T-helper 2 cell treated with Interferon-gamma antibody and Interleukin-4, amounts not matched to agents 100 ng/mL and 5 ng/mL, for 36 hours (primary cell): Measurements from ENCODE around the gene OR51B6. TPM values are rescaled to one million over a fixed set of nuclear protein-coding genes. Genes with fewer than 3 reads are reported as not detected.
"Not testable (repeated sequence)": the region's sequence is repeated elsewhere in the genome, so short reads cannot be mapped to it uniquely, and the experiment has no call there.

Source experiments
- intact Hi-C: fragments of 100-400 bp; cut with micrococcal nuclease; formaldehyde crosslinking; loops from one replicate; pipeline ENCODE4 v1.15.1; 2023
- total RNA-seq: library from RNA; stranded (reverse); gene quantifications from 2 replicates; pipeline ENCODE4 v1.2.3, GENCODE V29; 2022

The OR51B6 gene, protein sequence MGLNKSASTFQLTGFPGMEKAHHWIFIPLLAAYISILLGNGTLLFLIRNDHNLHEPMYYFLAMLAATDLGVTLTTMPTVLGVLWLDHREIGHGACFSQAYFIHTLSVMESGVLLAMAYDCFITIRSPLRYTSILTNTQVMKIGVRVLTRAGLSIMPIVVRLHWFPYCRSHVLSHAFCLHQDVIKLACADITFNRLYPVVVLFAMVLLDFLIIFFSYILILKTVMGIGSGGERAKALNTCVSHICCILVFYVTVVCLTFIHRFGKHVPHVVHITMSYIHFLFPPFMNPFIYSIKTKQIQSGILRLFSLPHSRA
- not detected in 2 replicates for total RNA-seq

GRCh38 chr11:5351208-5351607 lies at the start of gene OR51B6:
TSS of gene OR51B6 (plus strand) at chr11:5351508. CDS start at chr11:5351508, 0 bp downstream.
- intact Hi-C loops = no loop called here

DNA sequence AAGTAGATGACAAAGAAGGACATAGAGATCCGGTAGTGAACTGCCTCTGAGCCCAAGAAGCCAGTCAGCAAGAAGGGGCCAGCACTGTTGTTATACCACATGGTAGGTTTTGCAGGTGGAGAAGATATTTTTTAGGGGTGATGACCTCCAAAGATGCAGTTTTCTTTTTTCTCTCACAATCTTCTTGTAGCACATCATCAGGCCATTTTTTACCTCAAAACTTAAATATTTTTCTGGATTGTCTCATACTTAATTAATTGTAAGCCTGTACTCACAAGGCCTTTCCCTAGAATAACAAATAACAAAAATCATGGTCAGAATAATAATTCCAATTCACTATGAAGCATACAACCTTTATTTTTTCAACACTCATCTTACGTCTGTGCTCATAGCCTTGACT lies 49.5 kb upstream of the OR51B6 start, which contains the start of gene OR51B4:
OR51B4 (minus strand) TSS at position 101 of the 400 bp plus-strand sequence; CDS start at position 101, 0 bp downstream.
- intact Hi-C loops = no loop called here

- intact Hi-C loops = no loop called here
These were observed 47.7 kb upstream of the OR51B6 start for GRCh38 chr11:5303626-5304025.

GRCh38 chr11:5304046-5304445 lies 47.3 kb upstream of the OR51B6 start:
- intact Hi-C loops = no loop called here

GRCh38 chr11:5307256-5308019 lies 43.9 kb upstream of the OR51B6 start:
- intact Hi-C loops = no loop called here

DNA sequence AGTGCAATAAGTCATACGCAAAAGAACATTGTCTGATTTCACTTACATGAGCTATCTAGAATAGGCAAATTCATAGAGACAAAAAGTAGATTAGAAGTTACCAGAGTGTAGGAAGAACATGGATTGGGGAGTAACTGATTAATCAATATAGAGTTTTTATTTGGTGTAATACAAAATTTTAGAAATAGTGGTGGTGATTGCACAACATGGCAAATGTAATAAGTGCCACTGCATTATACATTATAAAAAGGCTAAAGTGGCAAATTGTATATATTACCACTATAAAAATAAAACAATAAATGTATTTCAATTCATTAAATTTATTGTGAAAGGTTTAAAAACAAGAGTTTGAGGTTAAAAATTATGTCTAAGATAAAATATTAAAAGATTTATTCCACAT lies 40.9 kb upstream of the OR51B6 start:
- intact Hi-C loops = no loop called here

DNA sequence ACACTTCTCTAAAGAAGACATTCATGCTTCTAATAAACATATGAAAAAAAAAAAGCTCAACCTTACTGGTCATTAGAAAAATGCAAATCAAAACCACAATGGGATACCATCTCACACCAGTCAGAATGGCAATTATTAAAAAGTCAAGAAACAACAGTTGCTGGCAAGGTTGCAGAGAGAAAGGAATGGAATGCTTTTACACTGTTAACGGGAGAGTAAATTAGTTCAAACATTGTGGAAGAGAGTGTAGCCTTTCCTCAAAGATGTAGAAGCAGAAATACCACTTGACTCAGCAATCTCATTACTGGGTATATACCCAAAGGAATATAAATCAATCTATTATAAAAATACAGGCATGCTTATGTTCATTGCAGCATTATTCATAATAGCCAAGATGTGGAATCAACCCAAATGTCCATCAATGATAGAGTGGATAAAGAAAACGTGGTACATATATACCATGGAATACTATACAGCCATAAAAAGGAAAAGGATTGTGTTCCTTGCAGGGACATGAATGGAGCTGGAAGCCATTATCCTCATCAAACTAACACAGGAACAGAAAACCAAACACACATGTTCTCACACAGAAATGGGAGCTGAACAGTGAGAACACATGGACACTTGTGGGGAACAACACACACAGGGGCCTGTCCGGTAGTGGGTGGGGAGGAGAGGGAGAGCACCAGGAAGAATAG lies 37.8 kb upstream of the OR51B6 start:
- intact Hi-C loops = not testable (repeated sequence)

DNA sequence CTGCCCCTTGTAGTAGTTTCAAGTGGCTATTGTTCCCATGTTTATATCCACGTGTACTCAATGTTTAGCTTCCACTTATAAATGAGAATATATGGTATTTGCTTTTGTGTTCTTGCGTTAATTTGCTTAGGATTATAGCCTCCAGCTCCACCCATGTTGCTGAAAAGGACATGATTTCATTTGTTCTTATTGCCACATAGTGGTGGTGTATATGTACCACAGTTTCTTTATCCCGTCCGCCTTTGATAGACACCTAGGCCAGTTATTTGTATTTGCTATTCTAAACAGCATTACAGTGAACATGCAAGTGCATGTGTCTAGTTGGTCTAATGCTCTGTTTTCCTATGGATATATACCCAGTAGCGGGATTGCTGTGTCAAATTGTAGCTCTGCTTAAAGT lies 34.0 kb upstream of the OR51B6 start:
- intact Hi-C loops = no loop called here

DNA sequence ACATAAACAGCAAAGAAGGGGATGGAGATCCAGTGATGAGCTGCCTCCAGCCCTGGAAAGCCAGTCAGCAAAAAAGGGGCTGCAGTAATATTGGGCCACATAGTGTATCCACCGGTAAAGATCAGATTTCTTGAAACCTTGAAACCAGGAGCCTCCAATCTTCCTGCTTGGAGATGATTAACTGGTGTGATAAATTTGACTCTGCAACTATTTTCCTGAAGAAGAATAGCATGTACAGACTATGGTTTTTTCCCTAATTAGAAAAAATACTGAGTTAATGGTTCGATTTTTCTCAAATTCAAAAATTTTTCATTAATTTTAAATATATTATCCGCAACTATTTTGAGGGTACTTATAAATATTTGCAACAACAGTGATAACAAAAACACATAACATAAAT lies 27.1 kb upstream of the OR51B6 start, which contains the start of gene OR51B2:
OR51B2 (minus strand) TSS at position 101 of the 400 bp plus-strand sequence; CDS start at position 101, 0 bp downstream.
- intact Hi-C loops = no loop called here

DNA sequence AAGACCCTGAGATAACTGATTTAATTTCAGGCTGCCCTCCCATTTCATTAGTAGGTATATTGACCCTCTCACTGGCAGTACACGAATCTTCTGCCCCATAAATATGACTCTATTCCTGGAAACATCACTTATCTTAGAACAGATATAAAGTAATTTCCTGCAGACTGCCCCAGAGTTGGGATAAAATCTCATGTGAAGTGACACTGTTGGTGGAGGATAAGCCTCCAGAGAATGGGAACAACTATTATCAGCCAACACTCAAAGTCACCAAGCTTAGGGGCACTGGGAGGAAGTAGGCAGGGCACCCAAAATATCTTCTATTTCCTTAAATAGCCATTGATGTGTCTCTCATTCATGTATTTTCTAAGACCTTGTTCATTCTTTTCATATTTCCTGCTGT lies 16.1 kb upstream of the OR51B6 start:
- intact Hi-C loops = no loop called here

DNA sequence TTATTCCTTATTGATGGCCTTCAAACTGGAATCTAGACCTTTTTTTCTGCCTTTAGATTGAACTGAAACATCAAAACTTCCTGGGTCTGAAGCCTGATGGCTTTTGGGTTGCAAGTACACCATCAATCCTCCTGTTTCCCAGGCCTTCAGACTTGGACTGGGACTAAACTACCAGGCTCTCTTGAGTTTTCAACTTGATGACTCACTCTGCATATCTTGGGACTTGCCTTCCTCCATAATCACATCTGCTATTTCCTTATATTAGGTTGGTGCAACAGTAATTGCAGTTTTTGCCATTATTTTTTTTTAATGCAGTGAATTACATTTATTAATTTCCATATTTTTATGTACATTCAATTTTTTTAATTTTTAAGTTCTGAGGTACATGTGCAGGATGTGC lies 15.0 kb upstream of the OR51B6 start:
- intact Hi-C loops = no loop called here

DNA sequence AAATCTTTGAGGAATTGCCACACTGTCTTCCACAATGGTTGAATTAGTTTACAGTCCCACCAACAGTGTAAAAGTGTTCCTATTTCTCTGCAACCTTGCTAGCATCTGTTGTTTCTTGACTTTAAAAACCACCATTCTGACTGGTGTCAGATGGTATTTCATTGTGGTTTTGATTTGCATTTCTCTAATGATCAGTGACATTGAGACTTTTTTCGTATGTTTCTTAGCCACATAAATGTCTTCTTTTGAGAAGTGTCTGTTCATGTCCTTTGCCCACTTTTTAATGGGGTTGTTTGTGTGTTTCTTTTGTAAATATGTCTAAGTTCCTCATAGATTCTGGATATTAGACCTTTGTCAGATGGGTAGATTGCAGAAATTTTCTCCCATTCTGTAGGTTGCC lies 14.1 kb upstream of the OR51B6 start:
- intact Hi-C loops = not testable (repeated sequence)

GRCh38 chr11:5339771-5340322 lies 11.5 kb upstream of the OR51B6 start:
- intact Hi-C loops = no loop called here

DNA sequence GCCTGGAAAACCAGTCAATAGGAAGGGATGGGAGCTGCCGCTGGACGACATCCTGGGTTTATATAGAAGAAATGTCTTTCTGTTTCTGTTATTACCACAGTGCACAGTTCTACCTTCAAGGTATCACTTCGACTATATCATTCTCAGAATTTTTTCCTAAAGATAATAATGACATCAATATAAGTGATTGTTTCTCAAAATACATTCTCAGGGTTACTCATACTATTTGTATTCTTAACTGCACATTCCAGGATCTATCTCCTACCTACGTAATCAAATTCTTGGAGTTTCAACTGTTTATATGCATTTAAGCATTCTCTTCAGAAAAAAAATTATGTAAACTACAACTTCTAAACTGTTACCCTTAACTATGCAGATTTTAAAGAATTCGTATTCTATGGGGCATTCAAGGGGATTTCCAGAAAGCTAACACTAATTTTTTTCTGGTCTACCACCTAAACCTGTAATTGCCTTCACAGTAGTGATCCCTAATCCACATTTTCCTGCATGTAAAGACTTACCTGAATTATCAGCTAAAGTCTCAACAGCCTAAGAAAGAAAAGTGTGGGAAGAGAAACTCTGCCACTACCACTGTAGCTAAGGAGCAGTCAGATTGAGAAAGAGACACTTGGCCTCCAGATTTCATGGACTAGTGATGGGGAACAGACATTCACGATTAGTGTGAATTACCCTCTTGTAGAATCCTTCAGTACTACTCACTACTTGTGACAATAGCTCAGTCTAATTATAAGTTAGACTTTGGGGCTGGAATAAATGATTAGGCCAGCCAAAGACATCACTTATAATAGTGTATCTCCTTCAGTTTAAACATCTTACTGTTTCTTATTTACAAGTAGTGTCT lies 7.6 kb upstream of the OR51B6 start, which contains the start of gene OR51B5:
OR51B5 (minus strand) TSS at position 51 of the 862 bp plus-strand sequence; CDS start at position 51, 0 bp downstream.
- intact Hi-C loops = no loop called here

DNA sequence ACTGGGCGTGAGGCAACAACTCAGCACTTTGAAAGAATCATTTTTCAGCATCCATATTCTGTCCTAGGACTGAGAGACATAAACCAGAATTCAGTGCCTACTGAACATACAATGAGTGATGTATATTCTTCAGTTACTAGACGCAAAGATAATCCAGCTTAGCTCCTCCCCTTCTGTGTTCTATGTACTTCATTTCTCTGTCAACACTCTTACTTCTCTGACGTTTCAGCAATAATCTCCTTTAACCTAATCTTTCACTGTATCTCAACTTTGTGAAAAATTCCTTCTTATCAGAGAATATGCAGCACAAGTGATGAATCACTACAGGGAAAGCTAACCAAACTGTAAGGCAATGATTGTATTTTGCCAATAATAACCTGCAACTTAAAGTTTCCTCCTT lies 5.5 kb upstream of the OR51B6 start:
- intact Hi-C loops = no loop called here

DNA sequence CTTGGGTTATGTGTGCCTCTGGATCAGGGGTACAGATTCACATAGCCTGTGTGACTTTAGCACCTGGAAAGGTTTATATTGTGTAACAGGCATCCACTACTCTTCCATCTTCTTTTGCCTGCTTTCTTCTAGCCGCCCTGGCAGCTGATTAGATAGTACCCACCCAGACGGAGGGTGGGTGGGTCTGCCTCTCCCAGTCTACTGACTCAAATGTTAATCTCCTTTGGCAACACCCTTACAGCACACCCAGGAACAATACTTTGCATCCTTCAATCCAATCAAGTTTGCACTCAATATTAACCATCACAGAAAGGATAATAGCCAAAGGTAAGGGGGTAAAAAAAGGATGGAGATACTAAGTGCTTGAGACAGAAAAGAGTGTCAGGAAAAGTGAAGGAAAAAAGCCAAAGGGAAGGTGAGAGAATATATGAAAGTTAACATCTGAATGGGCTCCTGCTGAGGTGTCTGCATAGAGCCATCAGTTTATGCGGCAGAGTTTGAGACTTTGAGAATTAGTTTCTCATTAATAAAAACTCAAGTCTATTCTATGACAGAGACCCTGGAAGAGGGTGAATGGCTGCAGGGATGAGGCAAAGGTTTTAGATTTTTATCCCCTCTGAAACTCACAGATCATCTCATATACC lies 2.6 kb upstream of the OR51B6 start:
- intact Hi-C loops = no loop called here

DNA sequence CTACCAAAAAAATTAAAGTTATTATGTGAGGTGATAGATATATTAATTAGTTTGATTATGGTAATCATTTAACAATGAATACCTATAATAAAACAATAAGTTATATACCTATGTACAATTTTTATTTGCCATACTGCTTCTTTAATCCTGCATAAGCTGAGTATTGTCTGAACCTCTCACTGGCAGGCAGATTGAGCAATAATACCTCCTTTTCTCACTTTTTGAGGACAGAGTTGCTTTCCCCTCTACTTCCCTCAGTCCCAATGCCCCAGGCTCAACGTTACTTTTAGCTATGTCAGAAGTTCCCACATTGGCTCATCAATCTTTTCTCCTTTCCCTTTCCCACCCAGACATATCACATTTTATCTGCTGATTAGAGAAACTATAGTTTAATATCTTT lies 1.8 kb upstream of the OR51B6 start:
- intact Hi-C loops = no loop called here

DNA sequence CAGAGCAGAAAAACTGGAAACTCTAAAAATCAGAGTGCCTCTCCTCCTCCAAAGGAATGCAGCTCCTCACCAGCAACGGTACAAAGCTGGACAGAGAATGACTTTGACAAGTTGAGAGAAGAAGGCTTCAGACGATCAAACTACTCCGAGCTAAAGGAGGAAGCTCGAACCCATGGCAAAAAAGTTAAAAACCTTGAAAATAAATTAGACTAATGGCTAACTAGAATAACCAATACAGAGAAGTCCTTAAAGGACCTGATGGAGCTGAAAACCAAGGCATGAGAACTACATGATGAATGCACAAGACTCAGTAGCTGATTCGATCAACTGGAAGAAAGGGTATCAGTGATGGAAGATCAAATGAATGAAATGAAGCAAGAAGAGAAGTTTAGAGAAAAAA lies 4.7 kb downstream of the OR51B6 start:
- intact Hi-C loops = not testable (repeated sequence)

GRCh38 chr11:5362017-5362625 lies 10.8 kb downstream of the OR51B6 start:
- intact Hi-C loops = no loop called here

DNA sequence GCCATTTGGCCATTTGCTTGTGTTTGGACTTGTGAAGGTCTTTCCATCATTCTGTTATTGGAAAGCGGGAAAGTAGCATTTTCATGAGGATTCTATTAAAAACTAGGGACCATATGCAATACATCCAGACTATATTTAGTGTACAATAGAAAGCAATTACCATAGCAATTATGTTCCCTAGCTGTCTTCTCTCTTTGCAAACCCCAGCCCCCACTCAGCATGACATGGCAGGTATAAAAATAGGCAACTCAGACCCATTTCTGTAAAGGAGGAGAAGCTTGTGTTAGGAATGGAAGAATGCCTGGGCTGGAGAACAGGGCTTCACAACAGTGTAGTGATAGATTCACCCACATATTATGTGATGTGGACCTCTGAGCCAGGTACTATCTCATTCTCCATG lies 12.4 kb downstream of the OR51B6 start:
- intact Hi-C loops = no loop called here
